CD4-positive, alpha-beta T cell (primary cell): ENCODE measurements around the gene ITGAD. TPM values are rescaled to one million over a fixed set of nuclear protein-coding genes. Genes with fewer than 3 reads are reported as not detected.

Experiments
- ATAC-seq: fragments of 200-7000 bp; cut with Tn5 transposase; one replicate; pipeline ENCODE4 v1.10.0; 2022; ENCODE audit warnings: mild to moderate bottlenecking; ENCODE audit not compliant: poor library complexity
- CTCF ChIA-PET: fragments of 350-600 bp; sonication (Branson Sonifier 250); formaldehyde crosslinking; loops from one replicate; lab custom pipeline; 2021; ENCODE audit warnings: antibody characterized with exemption, inconsistent platforms; lab: Charles Lee
- POLR2A ChIA-PET: fragments of 350-600 bp; sonication (Branson Sonifier 250); formaldehyde crosslinking; loops from one replicate; lab custom pipeline; 2021; ENCODE audit warnings: antibody characterized with exemption, inconsistent platforms; lab: Charles Lee
- DNase-seq, 14 experiments: peaks; one replicate each; pipeline ENCODE4 v3.0.0-alpha.2; 2013 to 2020; ENCODE audit warnings: mixed read lengths in 2 of 14
- H3K27ac ChIP-seq, 2 donors: one replicate each; pipeline versions ENCODE4 v1.5.1 to v1.7.0; 2013; ENCODE audit warnings: low read length in 2 of 2, low read depth in 1 of 2, mild to moderate bottlenecking in 1 of 2
- H3K27me3 ChIP-seq, 2 experiments: 1 replicate in 1 of 2; 2 replicates in 1 of 2; pipeline versions ENCODE4 v1.6.1 to v1.7.0; 2013; ENCODE audit warnings: low read length in 2 of 2, control low read depth in 1 of 2, mild to moderate bottlenecking in 1 of 2, moderate library complexity in 1 of 2; ENCODE audit not compliant: insufficient read depth in 2 of 2, control insufficient read depth in 1 of 2
- H3K36me3 ChIP-seq: one replicate; pipeline ENCODE4 v1.6.1; 2013; ENCODE audit warnings: low read length, control low read depth; ENCODE audit not compliant: insufficient read depth
- H3K4me1 ChIP-seq: one replicate; pipeline ENCODE4 v1.6.1; 2013; ENCODE audit warnings: low read length, control low read depth; ENCODE audit not compliant: insufficient read depth
- H3K4me3 ChIP-seq: one replicate; pipeline ENCODE4 v1.5.1; 2013; ENCODE audit warnings: mild to moderate bottlenecking, low read length, moderate library complexity
- H3K9me3 ChIP-seq, 2 experiments: 1 replicate in 1 of 2; 2 replicates in 1 of 2; pipeline versions ENCODE4 v1.6.1 to v1.7.0; 2013; ENCODE audit warnings: low read length in 2 of 2, mild to moderate bottlenecking in 2 of 2, control low read depth in 1 of 2, moderate library complexity in 1 of 2; ENCODE audit not compliant: control insufficient read depth in 1 of 2, insufficient read depth in 1 of 2
- H3K27ac Mint-ChIP-seq: one replicate; pipeline ENCODE4 v1.8.0; 2020; ENCODE audit warnings: mixed read lengths
- H3K27me3 Mint-ChIP-seq: one replicate; pipeline ENCODE4 v1.8.0; 2021; ENCODE audit warnings: mixed read lengths
- H3K36me3 Mint-ChIP-seq: one replicate; pipeline ENCODE4 v1.8.0; 2021; ENCODE audit warnings: low read depth, mixed read lengths
- H3K4me1 Mint-ChIP-seq: one replicate; pipeline ENCODE4 v1.8.0; 2021; ENCODE audit warnings: low read depth, mixed read lengths
- H3K4me3 Mint-ChIP-seq: one replicate; pipeline ENCODE4 v1.8.0; 2020; ENCODE audit warnings: mild to moderate bottlenecking, mixed read lengths
- H3K9me3 Mint-ChIP-seq: one replicate; pipeline ENCODE4 v1.8.0; 2020; ENCODE audit warnings: mixed read lengths
- intact Hi-C, 2 experiments: fragments of 100-400 bp; cut with DNase I in 1 of 2; cut with micrococcal nuclease in 1 of 2; formaldehyde crosslinking; loops; one replicate each; pipeline versions ENCODE4 v1.15.1 to v1.9.0; 2023 to 2025; cut with DNase I, micrococcal nuclease
- total RNA-seq, 174 experiments: library from RNA in 2 of 174; stranded (reverse) in 2 of 174; gene quantifications; one replicate each; pipeline ENCODE4 v1.2.3 and lab custom pipeline; 2021 to 2026
- TF ChIP-seq, protein P1 (sequence below): fragments of 200-600 bp; IDR thresholded peaks from one replicate; pipeline ENCODE4 v1.8.0; 2022; ENCODE audit warnings: antibody characterized with exemption, mild to moderate bottlenecking

ITGAD gene
- total RNA-seq, 2 experiments from 2014 or later: not detected

DNA sequence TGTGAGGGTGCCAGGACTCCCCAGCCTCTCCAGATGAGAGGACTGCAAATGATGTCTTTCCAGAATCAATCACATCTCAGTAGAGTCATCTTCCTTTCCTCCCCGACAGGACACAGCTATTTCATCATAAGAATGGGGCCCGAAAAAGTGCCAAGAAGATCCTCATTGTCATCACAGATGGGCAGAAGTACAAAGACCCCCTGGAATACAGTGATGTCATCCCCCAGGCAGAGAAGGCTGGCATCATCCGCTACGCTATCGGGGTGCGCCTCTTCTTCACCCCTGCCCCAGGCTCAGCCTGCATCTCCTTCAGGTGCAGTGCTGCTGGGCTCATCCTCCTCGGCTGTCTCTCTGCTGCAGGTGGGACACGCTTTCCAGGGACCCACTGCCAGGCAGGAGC lies 14.3 kb downstream of the ITGAD start:
- Mint-ChIP-seq H3K27me3 (no peaks in the 10 kb centered on the region), H3K4me3 (no peak overlapping the region), H3K27ac (no peak overlapping the region), H3K9me3 (no peaks in the 10 kb centered on the region), H3K4me1 (no peaks in the 10 kb centered on the region), H3K36me3 (no peaks in the 10 kb centered on the region)
- H3K27ac ChIP-seq: no peak overlapping the region
- DNase-seq (no peak), ATAC-seq (no peak)
- TF ChIP-seq, protein P1, sequence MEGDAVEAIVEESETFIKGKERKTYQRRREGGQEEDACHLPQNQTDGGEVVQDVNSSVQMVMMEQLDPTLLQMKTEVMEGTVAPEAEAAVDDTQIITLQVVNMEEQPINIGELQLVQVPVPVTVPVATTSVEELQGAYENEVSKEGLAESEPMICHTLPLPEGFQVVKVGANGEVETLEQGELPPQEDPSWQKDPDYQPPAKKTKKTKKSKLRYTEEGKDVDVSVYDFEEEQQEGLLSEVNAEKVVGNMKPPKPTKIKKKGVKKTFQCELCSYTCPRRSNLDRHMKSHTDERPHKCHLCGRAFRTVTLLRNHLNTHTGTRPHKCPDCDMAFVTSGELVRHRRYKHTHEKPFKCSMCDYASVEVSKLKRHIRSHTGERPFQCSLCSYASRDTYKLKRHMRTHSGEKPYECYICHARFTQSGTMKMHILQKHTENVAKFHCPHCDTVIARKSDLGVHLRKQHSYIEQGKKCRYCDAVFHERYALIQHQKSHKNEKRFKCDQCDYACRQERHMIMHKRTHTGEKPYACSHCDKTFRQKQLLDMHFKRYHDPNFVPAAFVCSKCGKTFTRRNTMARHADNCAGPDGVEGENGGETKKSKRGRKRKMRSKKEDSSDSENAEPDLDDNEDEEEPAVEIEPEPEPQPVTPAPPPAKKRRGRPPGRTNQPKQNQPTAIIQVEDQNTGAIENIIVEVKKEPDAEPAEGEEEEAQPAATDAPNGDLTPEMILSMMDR: no peak
- no peak overlapping the region for H3K4me3 ChIP-seq
- CTCF ChIA-PET: no interaction called here
- intact Hi-C loops: loop anchor here in 1 of 2 experiments (10.0 kb wide), 1 partner anchor 163 kb away; no protein-coding TSS in a partner anchor
- no peaks in the 10 kb centered on the region for H3K9me3 ChIP-seq
- H3K36me3 ChIP-seq: no peaks in the 10 kb centered on the region
- POLR2A ChIA-PET: no interaction called here
- no peaks in the 10 kb centered on the region for H3K4me1 ChIP-seq
- H3K27me3 ChIP-seq: no peaks in the 10 kb centered on the region

DNA sequence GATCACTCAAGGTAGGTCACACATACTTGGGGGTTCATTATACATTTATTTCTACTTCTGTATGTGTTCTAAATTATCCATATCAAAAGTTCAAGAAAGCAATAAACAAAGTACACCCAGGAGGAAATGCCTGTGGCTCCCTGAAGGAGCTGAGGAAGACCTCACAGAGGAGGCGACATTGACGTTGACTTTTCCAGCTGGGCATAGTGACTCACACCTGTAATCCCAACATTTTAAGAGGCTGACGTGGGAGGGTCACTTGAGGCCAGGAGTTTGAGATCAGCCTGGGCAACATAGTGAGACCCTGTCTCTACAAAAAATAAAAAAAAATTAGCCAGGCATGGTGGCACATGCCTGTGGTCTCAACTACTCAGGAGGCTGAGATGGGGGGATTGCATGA lies 16.3 kb downstream of the ITGAD start:
- DNase-seq: no peak
- Histone ChIP-seq H3K9me3 (no peaks in the 10 kb centered on the region), H3K4me1 (peaks cover 2% of the 10 kb centered on the region), H3K36me3 (no peaks in the 10 kb centered on the region), H3K27me3 (no peaks in the 10 kb centered on the region), H3K4me3 (no peak overlapping the region), H3K27ac (no peak overlapping the region)
- H3K4me1 Mint-ChIP-seq: no peaks in the 10 kb centered on the region
- TF ChIP-seq, protein P1: no peak
- H3K27me3 Mint-ChIP-seq: no peaks in the 10 kb centered on the region
- no peak for ATAC-seq
- H3K9me3 Mint-ChIP-seq: no peaks in the 10 kb centered on the region
- H3K27ac Mint-ChIP-seq: no peak overlapping the region
- H3K4me3 Mint-ChIP-seq: no peak overlapping the region
- H3K36me3 Mint-ChIP-seq: no peaks in the 10 kb centered on the region
- ChIA-PET CTCF (no interaction called here), POLR2A (no interaction called here)
- intact Hi-C loops: loop anchor here in 1 of 2 experiments (10.0 kb wide), 1 partner anchor 165 kb away; no protein-coding TSS in a partner anchor

DNA sequence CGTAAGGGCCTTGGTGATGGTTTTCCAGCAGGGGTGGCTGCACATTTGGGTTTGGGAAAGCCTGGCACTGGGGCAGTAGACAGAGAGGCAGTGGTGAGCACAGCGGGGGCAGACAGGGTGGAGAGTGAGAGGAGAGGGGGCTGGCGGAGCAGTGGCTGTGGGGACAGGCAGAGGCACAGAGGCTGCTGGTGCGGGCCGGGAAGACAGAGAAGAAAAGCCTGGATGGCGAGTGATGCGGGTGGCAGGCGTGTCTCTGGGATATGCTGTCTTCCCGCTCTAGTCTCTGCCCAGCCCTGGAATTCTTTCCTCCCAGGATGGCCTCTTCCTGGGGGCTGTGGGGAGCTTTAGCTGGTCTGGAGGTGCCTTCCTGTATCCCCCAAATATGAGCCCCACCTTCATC lies 16.9 kb downstream of the ITGAD start:
- H3K27me3 Mint-ChIP-seq: no peaks in the 10 kb centered on the region
- no peak overlapping the region for H3K27ac Mint-ChIP-seq
- Histone ChIP-seq H3K4me3 (no peak overlapping the region), H3K9me3 (no peaks in the 10 kb centered on the region), H3K36me3 (no peaks in the 10 kb centered on the region), H3K27me3 (no peaks in the 10 kb centered on the region), H3K27ac (no peak overlapping the region), H3K4me1 (peaks cover 8% of the 10 kb centered on the region)
- no peaks in the 10 kb centered on the region for H3K4me1 Mint-ChIP-seq
- TF ChIP-seq, protein P1: no peak
- CTCF ChIA-PET: no interaction called here
- DNase-seq (no peak), ATAC-seq (no peak)
- H3K36me3 Mint-ChIP-seq: no peaks in the 10 kb centered on the region
- intact Hi-C loops: no loop called here
- no peaks in the 10 kb centered on the region for H3K9me3 Mint-ChIP-seq
- no peak overlapping the region for H3K4me3 Mint-ChIP-seq
- POLR2A ChIA-PET: no interaction called here
